Right atrium auricular region (tissue), 2 donors: ENCODE measurements around the gene PCDH9. TPM values are rescaled to one million over a fixed set of nuclear protein-coding genes. Genes with fewer than 3 reads are reported as not detected.

ENCODE experiments used
- DNase-seq: peaks from one replicate; pipeline ENCODE4 v3.0.0-alpha.2; 2019; ENCODE audit warnings: low spot score
- H3K27ac ChIP-seq, 2 donors: fragments of 200-600 bp; sonication (generic); 1 replicate in 1 of 2; 2 replicates in 1 of 2; pipeline ENCODE4 v1.5.1; 2016 to 2019
- H3K27me3 ChIP-seq, 2 donors: fragments of 200-600 bp; sonication (generic); one replicate each; pipeline versions ENCODE4 v1.5.1 to v1.6.0; 2017 to 2019
- H3K36me3 ChIP-seq: fragments of 200-600 bp; sonication (generic); one replicate; pipeline ENCODE4 v1.5.1; 2016
- H3K4me1 ChIP-seq, 2 donors: fragments of 200-600 bp; sonication (generic); one replicate each; pipeline versions ENCODE4 v1.5.1 to v1.6.0; 2017 to 2019
- H3K4me3 ChIP-seq, 2 donors: fragments of 200-600 bp; sonication (generic); 1 replicate in 1 of 2; 2 replicates in 1 of 2; pipeline ENCODE4 v1.5.1; 2017 to 2019; ENCODE audit warnings: mild to moderate bottlenecking in 1 of 2, moderate library complexity in 1 of 2
- H3K9me3 ChIP-seq, 2 donors: fragments of 200-600 bp; sonication (generic); one replicate each; pipeline ENCODE4 v1.5.1; 2019
- CTCF ChIP-seq, 2 donors: fragments of 200-600 bp; sonication (generic); IDR thresholded peaks; one replicate each; pipeline ENCODE4 v1.5.1; 2019; ENCODE audit warnings: antibody characterized with exemption in 2 of 2
- total RNA-seq, 2 donors: library from RNA; depleted of rRNA; stranded (reverse); fragments of >200 nt; gene quantifications; one replicate each; pipeline ENCODE4 v1.1.0, GENCODE V29; 2016

The PCDH9 gene
- total RNA-seq, 2 donors from 2014 or later = 19.4 to 28.7 TPM

DNA sequence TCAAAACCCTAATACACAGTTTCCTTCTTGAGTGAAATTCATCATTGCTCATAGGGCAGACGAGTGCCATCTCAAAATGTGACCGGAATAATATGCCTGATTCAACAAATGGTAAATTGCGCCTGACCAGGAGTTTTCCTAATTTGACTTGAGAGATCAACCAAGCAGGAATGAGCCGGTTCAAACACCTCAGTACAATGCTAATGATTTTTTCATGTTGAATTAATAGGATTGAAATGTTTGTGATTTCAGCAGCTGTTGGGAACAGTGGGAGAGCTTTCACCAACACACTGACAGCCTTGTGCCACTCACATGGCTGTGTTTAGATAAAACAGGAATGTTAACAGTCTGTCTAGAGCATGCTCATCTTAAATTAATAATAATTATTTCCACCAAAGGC lies 484.8 kb downstream of the PCDH9 start:
- DNase-seq = no peak
- TF ChIP-seq CTCF (IDR thresholded peaks at IDR 0.05) = no peak
- no peak overlapping the region for H3K4me3 ChIP-seq
- H3K36me3 ChIP-seq = no peaks in the 10 kb centered on the region
- no peaks in the 10 kb centered on the region for H3K4me1 ChIP-seq
- no peaks in the 10 kb centered on the region for H3K9me3 ChIP-seq
- H3K27ac ChIP-seq = peak overlapping the region in 1 of 2 donors; percentile 19
- no peaks in the 10 kb centered on the region for H3K27me3 ChIP-seq

DNA sequence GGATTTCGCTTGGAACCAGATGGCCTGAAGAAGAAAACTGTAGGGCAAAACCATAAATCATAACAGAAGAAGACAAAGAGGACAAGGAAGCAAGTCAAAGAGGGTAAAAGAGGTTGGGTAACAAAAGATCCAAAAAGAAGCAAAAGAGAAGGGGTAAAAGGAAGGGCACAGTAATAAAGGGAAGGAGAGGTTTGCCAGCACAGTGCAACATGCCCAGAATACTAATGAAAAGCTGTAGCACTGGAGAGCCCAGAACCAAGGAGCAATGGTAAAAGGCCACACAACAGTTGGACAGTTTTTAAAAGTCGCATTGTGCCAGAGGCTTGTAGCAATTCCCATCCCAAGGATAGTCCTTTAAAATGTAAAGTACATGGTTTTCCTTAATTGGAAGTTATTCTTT lies 506.6 kb downstream of the PCDH9 start:
- DNase-seq = no peak
- no peak overlapping the region for H3K4me3 ChIP-seq
- no peaks in the 10 kb centered on the region for H3K36me3 ChIP-seq
- TF ChIP-seq CTCF (IDR thresholded peaks at IDR 0.05) = no peak
- no peaks in the 10 kb centered on the region for H3K9me3 ChIP-seq
- no peaks in the 10 kb centered on the region for H3K4me1 ChIP-seq
- H3K27ac ChIP-seq = no peak overlapping the region
- no peaks in the 10 kb centered on the region for H3K27me3 ChIP-seq

DNA sequence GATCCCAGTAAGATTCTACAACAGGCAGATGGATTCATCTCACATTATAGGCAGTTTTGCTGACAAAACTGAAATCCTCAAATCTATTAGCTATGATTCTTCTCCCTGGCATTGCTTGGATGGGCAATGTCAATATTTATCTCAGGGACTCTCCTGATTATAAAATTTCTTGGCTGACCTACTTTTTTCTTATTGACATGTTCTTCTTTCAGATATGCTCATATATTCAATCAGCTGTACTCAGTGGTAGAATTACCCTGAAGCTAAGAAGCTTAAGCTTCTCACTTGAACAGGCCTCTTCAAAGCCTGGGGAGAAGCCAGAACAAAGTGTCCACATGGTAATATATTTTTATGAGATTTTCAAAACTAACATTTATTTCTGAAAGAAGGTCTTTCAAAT lies 513.6 kb downstream of the PCDH9 start:
- no peak for TF ChIP-seq CTCF (IDR thresholded peaks at IDR 0.05)
- Histone ChIP-seq H3K36me3 (no peaks in the 10 kb centered on the region), H3K27ac (no peak overlapping the region), H3K9me3 (no peaks in the 10 kb centered on the region), H3K4me1 (no peaks in the 10 kb centered on the region), H3K4me3 (no peak overlapping the region), H3K27me3 (no peaks in the 10 kb centered on the region)
- DNase-seq = no peak

GRCh38 chr13:66714795-66715194 lies 515.3 kb downstream of the PCDH9 start:
- H3K4me1 ChIP-seq = no peaks in the 10 kb centered on the region
- no peaks in the 10 kb centered on the region for H3K27me3 ChIP-seq
- H3K27ac ChIP-seq = no peak overlapping the region
- no peak for TF ChIP-seq CTCF (IDR thresholded peaks at IDR 0.05)
- DNase-seq = no peak
- no peaks in the 10 kb centered on the region for H3K36me3 ChIP-seq
- H3K4me3 ChIP-seq = no peak overlapping the region
- H3K9me3 ChIP-seq = no peaks in the 10 kb centered on the region

GRCh38 chr13:66704110-66704509 lies 526.0 kb downstream of the PCDH9 start:
- no peak for TF ChIP-seq CTCF (IDR thresholded peaks at IDR 0.05)
- H3K4me3 ChIP-seq = no peak overlapping the region
- H3K27ac ChIP-seq = no peak overlapping the region
- H3K4me1 ChIP-seq = no peaks in the 10 kb centered on the region
- H3K27me3 ChIP-seq = no peaks in the 10 kb centered on the region
- H3K9me3 ChIP-seq = no peaks in the 10 kb centered on the region
- H3K36me3 ChIP-seq = no peaks in the 10 kb centered on the region
- no peak for DNase-seq

- Histone ChIP-seq H3K4me1 (no peaks in the 10 kb centered on the region), H3K27me3 (no peaks in the 10 kb centered on the region), H3K9me3 (no peaks in the 10 kb centered on the region), H3K4me3 (no peak overlapping the region), H3K36me3 (no peaks in the 10 kb centered on the region), H3K27ac (no peak overlapping the region)
- no peak for DNase-seq
- TF ChIP-seq CTCF (IDR thresholded peaks at IDR 0.05) = no peak
Measured at GRCh38 chr13:66703597-66703996, 526.5 kb downstream of the PCDH9 start.
